ENCODE data around the gene ARHGAP8. TPM values are rescaled to one million over a fixed set of nuclear protein-coding genes. Genes with fewer than 3 reads are reported as not detected.

Gene ARHGAP8
- total RNA-seq, 1 donor from 2014 or later: 0.25 TPM

GRCh38 chr22:44880610-44881290 is 128.4 kb downstream of the ARHGAP8 start:
- Mint-ChIP-seq H3K9me3 (ENCODE audit: low read depth) (peaks cover 8% of the 10 kb centered on the region), H3K36me3 (ENCODE audit: low read depth) (no peaks in the 10 kb centered on the region), H3K4me3 (ENCODE audit: unreplicated experiment) (no peak overlapping the region), H3K4me1 (ENCODE audit: low read depth) (no peaks in the 10 kb centered on the region), H3K27ac (ENCODE audit: unreplicated experiment) (no peak overlapping the region), H3K27me3 (ENCODE audit: low read depth) (no peaks in the 10 kb centered on the region)
- TF ChIP-seq, protein P1, sequence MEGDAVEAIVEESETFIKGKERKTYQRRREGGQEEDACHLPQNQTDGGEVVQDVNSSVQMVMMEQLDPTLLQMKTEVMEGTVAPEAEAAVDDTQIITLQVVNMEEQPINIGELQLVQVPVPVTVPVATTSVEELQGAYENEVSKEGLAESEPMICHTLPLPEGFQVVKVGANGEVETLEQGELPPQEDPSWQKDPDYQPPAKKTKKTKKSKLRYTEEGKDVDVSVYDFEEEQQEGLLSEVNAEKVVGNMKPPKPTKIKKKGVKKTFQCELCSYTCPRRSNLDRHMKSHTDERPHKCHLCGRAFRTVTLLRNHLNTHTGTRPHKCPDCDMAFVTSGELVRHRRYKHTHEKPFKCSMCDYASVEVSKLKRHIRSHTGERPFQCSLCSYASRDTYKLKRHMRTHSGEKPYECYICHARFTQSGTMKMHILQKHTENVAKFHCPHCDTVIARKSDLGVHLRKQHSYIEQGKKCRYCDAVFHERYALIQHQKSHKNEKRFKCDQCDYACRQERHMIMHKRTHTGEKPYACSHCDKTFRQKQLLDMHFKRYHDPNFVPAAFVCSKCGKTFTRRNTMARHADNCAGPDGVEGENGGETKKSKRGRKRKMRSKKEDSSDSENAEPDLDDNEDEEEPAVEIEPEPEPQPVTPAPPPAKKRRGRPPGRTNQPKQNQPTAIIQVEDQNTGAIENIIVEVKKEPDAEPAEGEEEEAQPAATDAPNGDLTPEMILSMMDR (IDR thresholded peaks at IDR 0.05): no peak
- peak; percentile 77 for DNase-seq (ENCODE audit: low spot score)

DNA sequence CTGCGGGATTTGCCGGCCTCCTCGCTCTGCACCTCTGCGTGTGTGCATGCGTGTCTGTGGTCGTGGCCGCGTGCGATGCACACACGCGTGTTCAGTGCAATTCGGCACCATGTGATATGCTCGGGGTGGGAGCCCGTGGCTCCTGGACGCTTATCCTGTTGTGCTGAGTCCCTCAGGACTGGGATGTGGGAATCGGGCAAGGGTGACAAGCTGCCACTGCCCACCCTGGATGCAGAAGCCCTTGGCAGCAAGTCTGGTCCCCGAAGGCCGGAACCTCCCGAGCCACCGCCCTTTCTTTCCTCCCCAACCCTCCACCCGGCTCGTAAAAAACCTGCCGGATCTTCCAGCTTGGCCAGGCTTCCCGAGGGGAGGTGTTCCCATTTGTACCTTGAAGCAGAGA is 129.2 kb downstream of the ARHGAP8 start:
- TF ChIP-seq, protein P1 (IDR thresholded peaks at IDR 0.05): no peak
- Mint-ChIP-seq H3K4me3 (ENCODE audit: unreplicated experiment) (no peak overlapping the region), H3K9me3 (ENCODE audit: low read depth) (peaks cover 5% of the 10 kb centered on the region), H3K36me3 (ENCODE audit: low read depth) (no peaks in the 10 kb centered on the region), H3K4me1 (ENCODE audit: low read depth) (no peaks in the 10 kb centered on the region), H3K27ac (ENCODE audit: unreplicated experiment) (no peak overlapping the region), H3K27me3 (ENCODE audit: low read depth) (no peaks in the 10 kb centered on the region)
- peak; percentile 71 for DNase-seq (ENCODE audit: low spot score)

- H3K9me3 Mint-ChIP-seq (ENCODE audit: low read depth): no peaks in the 10 kb centered on the region
- TF ChIP-seq, protein P1 (IDR thresholded peaks at IDR 0.05): no peak
- DNase-seq (ENCODE audit: low spot score): peak; percentile 62
- no peaks in the 10 kb centered on the region for H3K4me1 Mint-ChIP-seq (ENCODE audit: low read depth)
- no peak overlapping the region for H3K27ac Mint-ChIP-seq (ENCODE audit: unreplicated experiment)
- H3K36me3 Mint-ChIP-seq (ENCODE audit: low read depth): no peaks in the 10 kb centered on the region
- H3K27me3 Mint-ChIP-seq (ENCODE audit: low read depth): no peaks in the 10 kb centered on the region
- no peak overlapping the region for H3K4me3 Mint-ChIP-seq (ENCODE audit: unreplicated experiment)
Measured at GRCh38 chr22:44882226-44882905, 130.0 kb downstream of the ARHGAP8 start.

DNA sequence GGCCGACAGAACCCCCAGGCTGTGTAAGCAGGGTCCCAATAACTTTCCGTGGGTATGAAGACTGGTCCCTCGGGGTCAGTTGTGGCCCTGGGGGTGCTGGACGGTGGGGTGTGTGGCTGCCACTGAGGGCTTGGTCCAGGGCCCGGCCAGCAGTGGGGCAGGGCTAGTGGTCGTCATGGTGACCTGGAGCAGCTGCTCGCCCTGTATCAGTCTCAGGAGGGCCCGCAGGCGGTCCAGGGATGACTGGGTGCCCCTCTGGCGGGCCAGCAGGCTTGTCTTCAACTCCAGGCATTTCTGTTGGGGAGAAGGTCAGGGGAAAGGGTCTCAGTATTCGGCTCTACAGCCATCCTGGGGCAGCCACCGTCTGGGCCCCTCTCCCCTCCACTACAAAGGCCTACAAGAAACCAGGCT is 130.6 kb downstream of the ARHGAP8 start:
- Mint-ChIP-seq H3K4me1 (ENCODE audit: low read depth) (no peaks in the 10 kb centered on the region), H3K27ac (ENCODE audit: unreplicated experiment) (no peak overlapping the region), H3K36me3 (ENCODE audit: low read depth) (no peaks in the 10 kb centered on the region), H3K9me3 (ENCODE audit: low read depth) (no peaks in the 10 kb centered on the region), H3K4me3 (ENCODE audit: unreplicated experiment) (no peak overlapping the region), H3K27me3 (ENCODE audit: low read depth) (no peaks in the 10 kb centered on the region)
- peak; percentile 56 for DNase-seq (ENCODE audit: low spot score)
- TF ChIP-seq, protein P1 (IDR thresholded peaks at IDR 0.05): no peak

GRCh38 chr22:44884562-44884961 is 132.2 kb downstream of the ARHGAP8 start:
- TF ChIP-seq, protein P1 (IDR thresholded peaks at IDR 0.05): no peak
- no peak for DNase-seq (ENCODE audit: low spot score)
- Mint-ChIP-seq H3K4me1 (ENCODE audit: low read depth) (no peaks in the 10 kb centered on the region), H3K9me3 (ENCODE audit: low read depth) (no peaks in the 10 kb centered on the region), H3K27ac (ENCODE audit: unreplicated experiment) (no peak overlapping the region), H3K27me3 (ENCODE audit: low read depth) (no peaks in the 10 kb centered on the region), H3K36me3 (ENCODE audit: low read depth) (no peaks in the 10 kb centered on the region), H3K4me3 (ENCODE audit: unreplicated experiment) (no peak overlapping the region)

All from chondrocyte (in vitro differentiated cells).